ENCODE measurements around the gene S100A13. TPM values are rescaled to one million over a fixed set of nuclear protein-coding genes. Genes with fewer than 3 reads are reported as not detected.

Gene S100A13
- total RNA-seq, 1 experiment from 2014 or later: 111 TPM

DNA sequence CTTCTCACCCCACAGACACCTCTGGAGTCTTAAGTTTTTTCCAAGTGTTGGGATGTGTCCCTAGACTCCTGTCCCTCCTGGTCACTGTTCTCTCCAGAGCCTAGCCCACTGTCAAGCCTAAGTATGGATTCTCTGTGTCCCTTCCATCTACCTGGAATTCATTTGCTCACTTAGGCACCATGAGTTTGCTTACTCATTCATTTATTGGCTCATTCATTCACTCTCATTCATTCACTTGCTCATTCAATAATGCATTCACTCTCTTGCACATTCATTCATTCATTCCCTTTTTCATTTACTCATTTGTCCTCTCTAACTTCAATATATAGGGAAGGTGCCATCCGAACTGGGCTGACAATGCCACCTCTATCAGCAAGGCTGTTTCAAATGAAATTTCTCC, 15.9 kb downstream of the S100A13 start:
- peaks cover 47% of the 10 kb centered on the region for H3K4me1 ChIP-seq (ENCODE audit: control insufficient read depth, insufficient read depth, low read length)
- peak overlapping the region; percentile 87 for H3K27ac ChIP-seq (ENCODE audit: low read length)
- peak overlapping the region; percentile 52 to 85 for H3K4me3 ChIP-seq (ENCODE audit: low read depth in 2 of 2, low read length in 2 of 2)
- CTCF ChIA-PET: interaction anchor here (0.6 kb wide), 1 partner anchor 59 kb away, joined by 4 read pairs; no protein-coding TSS in a partner anchor
- TSS peak; percentile 67 for BruUV-seq (replicated peaks)
- in situ Hi-C loops (cut with HindIII; ENCODE audit: low pct_unique_long_range_greater_than_20kb, low sequenced_read_pairs): loop anchor here (25.0 kb wide), 1 partner anchor 249 kb away; the partner anchor contains the start of gene S100A9
- no peaks in the 10 kb centered on the region for H3K9me3 ChIP-seq (ENCODE audit: control insufficient read depth, insufficient read depth, low read depth, low read length)
- H3K36me3 ChIP-seq (ENCODE audit: control insufficient read depth, insufficient read depth, low read length): no peaks in the 10 kb centered on the region
- intact Hi-C loops (cut with micrococcal nuclease; ENCODE audit: unreplicated experiment): no loop called here
- POLR2A ChIA-PET: interaction anchor here (0.7 to 1.1 kb wide), 2 partner anchors 26 to 79 kb away, joined by 6 to 8 read pairs; no protein-coding TSS in a partner anchor
- ATAC-seq (no peak), DNase-seq (ENCODE audit: low read depth, low spot score) (no peak)
- H3K27me3 ChIP-seq (ENCODE audit: control insufficient read depth, insufficient read depth, low read length): no peaks in the 10 kb centered on the region
- TF ChIP-seq, protein P1, sequence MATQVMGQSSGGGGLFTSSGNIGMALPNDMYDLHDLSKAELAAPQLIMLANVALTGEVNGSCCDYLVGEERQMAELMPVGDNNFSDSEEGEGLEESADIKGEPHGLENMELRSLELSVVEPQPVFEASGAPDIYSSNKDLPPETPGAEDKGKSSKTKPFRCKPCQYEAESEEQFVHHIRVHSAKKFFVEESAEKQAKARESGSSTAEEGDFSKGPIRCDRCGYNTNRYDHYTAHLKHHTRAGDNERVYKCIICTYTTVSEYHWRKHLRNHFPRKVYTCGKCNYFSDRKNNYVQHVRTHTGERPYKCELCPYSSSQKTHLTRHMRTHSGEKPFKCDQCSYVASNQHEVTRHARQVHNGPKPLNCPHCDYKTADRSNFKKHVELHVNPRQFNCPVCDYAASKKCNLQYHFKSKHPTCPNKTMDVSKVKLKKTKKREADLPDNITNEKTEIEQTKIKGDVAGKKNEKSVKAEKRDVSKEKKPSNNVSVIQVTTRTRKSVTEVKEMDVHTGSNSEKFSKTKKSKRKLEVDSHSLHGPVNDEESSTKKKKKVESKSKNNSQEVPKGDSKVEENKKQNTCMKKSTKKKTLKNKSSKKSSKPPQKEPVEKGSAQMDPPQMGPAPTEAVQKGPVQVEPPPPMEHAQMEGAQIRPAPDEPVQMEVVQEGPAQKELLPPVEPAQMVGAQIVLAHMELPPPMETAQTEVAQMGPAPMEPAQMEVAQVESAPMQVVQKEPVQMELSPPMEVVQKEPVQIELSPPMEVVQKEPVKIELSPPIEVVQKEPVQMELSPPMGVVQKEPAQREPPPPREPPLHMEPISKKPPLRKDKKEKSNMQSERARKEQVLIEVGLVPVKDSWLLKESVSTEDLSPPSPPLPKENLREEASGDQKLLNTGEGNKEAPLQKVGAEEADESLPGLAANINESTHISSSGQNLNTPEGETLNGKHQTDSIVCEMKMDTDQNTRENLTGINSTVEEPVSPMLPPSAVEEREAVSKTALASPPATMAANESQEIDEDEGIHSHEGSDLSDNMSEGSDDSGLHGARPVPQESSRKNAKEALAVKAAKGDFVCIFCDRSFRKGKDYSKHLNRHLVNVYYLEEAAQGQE (IDR thresholded peaks at IDR 0.05; ENCODE audit: insufficient read depth in 1 of 2, low read depth in 2 of 2, low read length in 1 of 2): no peak
- TF ChIP-seq POLR2AphosphoS5 (IDR thresholded peaks at IDR 0.05; ENCODE audit: low read depth, low read length) (no peak), TCF7L2 (IDR thresholded peaks at IDR 0.05; ENCODE audit: low read depth, low read length) (no peak), SIN3A (IDR thresholded peaks at IDR 0.05; ENCODE audit: borderline replicate concordance, insufficient read depth, low read depth, low read length) (no peak)
- TF ChIP-seq, protein P2, sequence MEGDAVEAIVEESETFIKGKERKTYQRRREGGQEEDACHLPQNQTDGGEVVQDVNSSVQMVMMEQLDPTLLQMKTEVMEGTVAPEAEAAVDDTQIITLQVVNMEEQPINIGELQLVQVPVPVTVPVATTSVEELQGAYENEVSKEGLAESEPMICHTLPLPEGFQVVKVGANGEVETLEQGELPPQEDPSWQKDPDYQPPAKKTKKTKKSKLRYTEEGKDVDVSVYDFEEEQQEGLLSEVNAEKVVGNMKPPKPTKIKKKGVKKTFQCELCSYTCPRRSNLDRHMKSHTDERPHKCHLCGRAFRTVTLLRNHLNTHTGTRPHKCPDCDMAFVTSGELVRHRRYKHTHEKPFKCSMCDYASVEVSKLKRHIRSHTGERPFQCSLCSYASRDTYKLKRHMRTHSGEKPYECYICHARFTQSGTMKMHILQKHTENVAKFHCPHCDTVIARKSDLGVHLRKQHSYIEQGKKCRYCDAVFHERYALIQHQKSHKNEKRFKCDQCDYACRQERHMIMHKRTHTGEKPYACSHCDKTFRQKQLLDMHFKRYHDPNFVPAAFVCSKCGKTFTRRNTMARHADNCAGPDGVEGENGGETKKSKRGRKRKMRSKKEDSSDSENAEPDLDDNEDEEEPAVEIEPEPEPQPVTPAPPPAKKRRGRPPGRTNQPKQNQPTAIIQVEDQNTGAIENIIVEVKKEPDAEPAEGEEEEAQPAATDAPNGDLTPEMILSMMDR (IDR thresholded peaks at IDR 0.05): no peak

DNA sequence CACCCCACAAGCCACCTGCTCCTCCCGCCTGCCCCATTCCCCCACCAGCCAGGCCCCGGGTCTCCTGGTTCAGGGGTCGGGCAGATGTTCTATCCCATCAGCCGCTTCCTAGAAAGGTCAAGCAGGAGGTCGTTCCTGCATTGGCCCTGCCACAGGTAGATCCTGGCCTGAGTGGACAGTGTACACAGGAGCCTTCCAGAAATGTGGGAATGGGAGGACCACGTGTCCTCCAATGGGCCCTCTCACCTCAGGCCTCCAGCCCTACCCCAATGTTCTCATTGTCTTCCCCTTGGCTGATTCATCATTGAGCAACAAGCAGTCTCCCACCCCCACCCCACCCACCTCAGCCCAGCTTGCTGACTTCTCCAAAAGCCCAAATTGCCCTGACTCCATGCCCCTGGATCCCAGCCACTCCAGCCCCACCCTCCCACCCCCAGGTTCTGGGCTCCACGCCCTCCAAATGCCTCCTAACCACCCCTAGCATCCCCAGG, 16.4 kb downstream of the S100A13 start:
- DNase-seq (ENCODE audit: low read depth, low spot score): no peak
- Histone ChIP-seq H3K27me3 (ENCODE audit: control insufficient read depth, insufficient read depth, low read length) (no peaks in the 10 kb centered on the region), H3K36me3 (ENCODE audit: control insufficient read depth, insufficient read depth, low read length) (no peaks in the 10 kb centered on the region), H3K9me3 (ENCODE audit: control insufficient read depth, insufficient read depth, low read depth, low read length) (no peaks in the 10 kb centered on the region), H3K4me1 (ENCODE audit: control insufficient read depth, insufficient read depth, low read length) (peaks cover 47% of the 10 kb centered on the region), H3K27ac (ENCODE audit: low read length) (peak overlapping the region; percentile 79; the same call in 1 of the 2 replicates), H3K4me3 (ENCODE audit: low read depth in 2 of 2, low read length in 2 of 2) (peak overlapping the region in 1 of 2 experiments; percentile 85; a peak in 1 of 4 replicates)
- intact Hi-C loops (cut with micrococcal nuclease; ENCODE audit: unreplicated experiment) (no loop called here), in situ Hi-C loops (cut with HindIII; ENCODE audit: low pct_unique_long_range_greater_than_20kb, low sequenced_read_pairs) (loop anchor here (25.0 kb wide), 1 partner anchor 249 kb away; the partner anchor contains the start of gene S100A9)
- TF ChIP-seq SIN3A (IDR thresholded peaks at IDR 0.05; ENCODE audit: borderline replicate concordance, insufficient read depth, low read depth, low read length): no peak
- no peak for TF ChIP-seq POLR2AphosphoS5 (IDR thresholded peaks at IDR 0.05; ENCODE audit: low read depth, low read length)
- TF ChIP-seq, protein P1 (IDR thresholded peaks at IDR 0.05; ENCODE audit: insufficient read depth in 1 of 2, low read depth in 2 of 2, low read length in 1 of 2): no peak
- TF ChIP-seq, protein P2 (IDR thresholded peaks at IDR 0.05): no peak
- TF ChIP-seq TCF7L2 (IDR thresholded peaks at IDR 0.05; ENCODE audit: low read depth, low read length): no peak
- ATAC-seq: no peak
- BruUV-seq (replicated peaks): no TSS peak
- CTCF ChIA-PET: interaction anchor here (0.6 kb wide), 1 partner anchor 58 kb away, joined by 4 read pairs; no protein-coding TSS in a partner anchor
- POLR2A ChIA-PET: interaction anchor here (0.7 kb wide), 1 partner anchor 78 kb away, joined by 8 read pairs; no protein-coding TSS in a partner anchor

All from Panc1 (cell line).